Activated naive CD8-positive, alpha-beta T cell treated with anti-CD3 and anti-CD28 coated beads, Interleukin-2, amount 50 U/mL, for 24 hours (primary cell): ENCODE data around the gene NSF.
"Not testable (repeated sequence)": the region's sequence is repeated elsewhere in the genome, so short reads cannot be mapped to it uniquely, and the experiment has no call there.

ENCODE experiments used
- ATAC-seq: fragments of 150-1000 bp; cut with Tn5 transposase; one replicate; pipeline ENCODE4 v1.10.0; 2021
- DNase-seq: peaks from one replicate; pipeline ENCODE4 v3.0.0; 2021
- H3K27ac Mint-ChIP-seq: one replicate; pipeline ENCODE4 v1.8.0; 2021; ENCODE audit warnings: mild to moderate bottlenecking, mixed read lengths
- H3K27me3 Mint-ChIP-seq: one replicate; pipeline ENCODE4 v1.8.0; 2021; ENCODE audit warnings: mixed read lengths
- H3K36me3 Mint-ChIP-seq: one replicate; pipeline ENCODE4 v1.8.0; 2021; ENCODE audit warnings: low read depth, mixed read lengths
- H3K4me1 Mint-ChIP-seq: one replicate; pipeline ENCODE4 v1.8.0; 2021; ENCODE audit warnings: mixed read lengths
- H3K4me3 Mint-ChIP-seq: one replicate; pipeline ENCODE4 v1.8.0; 2021; ENCODE audit warnings: mild to moderate bottlenecking, moderate library complexity, mixed read lengths
- H3K9me3 Mint-ChIP-seq: one replicate; pipeline ENCODE4 v1.8.0; 2021; ENCODE audit warnings: mixed read lengths

The NSF gene

DNA sequence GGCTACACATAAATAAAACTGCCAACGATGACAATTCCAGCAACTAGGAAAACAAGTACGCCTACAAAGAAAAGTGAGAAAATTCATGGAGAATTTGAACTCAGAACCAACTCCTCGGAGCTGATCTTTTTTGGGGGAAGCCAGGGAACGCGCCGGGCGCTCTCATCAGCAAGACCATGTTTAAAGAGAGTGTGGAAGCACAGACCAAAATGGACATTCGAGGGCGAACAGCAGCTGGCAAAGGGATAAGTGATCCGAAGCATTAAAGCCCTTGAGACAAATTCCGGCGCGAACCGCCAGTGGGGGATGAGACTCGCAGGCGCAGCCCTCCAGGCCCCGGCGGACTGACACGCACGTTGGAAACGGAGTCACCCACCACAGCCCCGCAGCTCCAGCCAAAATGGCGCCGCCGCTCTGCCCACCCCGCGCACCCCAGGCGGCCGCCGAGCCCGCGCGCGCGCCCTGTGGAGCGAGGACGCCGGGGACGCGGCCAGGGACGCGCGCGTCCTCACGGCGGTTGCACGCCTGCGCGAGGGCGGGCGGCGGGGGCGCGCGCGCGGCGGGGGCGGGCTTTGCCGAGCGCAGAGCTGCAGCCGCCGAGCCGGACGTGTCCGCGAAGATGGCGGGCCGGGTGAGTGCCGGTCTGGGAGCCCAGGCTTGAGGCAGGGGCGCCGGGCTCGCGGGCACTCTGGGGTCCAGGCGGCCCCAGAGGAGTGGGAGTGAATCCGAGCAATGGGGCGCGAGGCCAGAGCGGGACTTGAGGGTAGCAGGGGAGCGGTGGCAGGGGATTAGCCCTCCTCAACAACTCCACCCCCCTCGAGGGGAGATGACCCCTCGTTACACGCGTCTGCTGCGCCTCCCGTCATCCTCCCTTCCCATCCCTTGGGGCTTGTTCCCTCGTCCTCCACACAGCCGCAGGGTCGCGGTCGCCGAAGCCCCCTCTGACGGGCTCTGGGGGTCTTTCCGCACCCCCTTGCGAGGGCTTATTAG lies at the start of gene NSF:
NSF (plus strand) TSS at position 513 of the 990 bp plus-strand sequence; CDS start at position 620, 107 bp downstream.
- not testable (repeated sequence) for H3K27ac Mint-ChIP-seq, H3K4me3 Mint-ChIP-seq, H3K9me3 Mint-ChIP-seq, DNase-seq, H3K27me3 Mint-ChIP-seq, H3K36me3 Mint-ChIP-seq, H3K4me1 Mint-ChIP-seq
- ATAC-seq, result peak; percentile 90

- not testable (repeated sequence) for ATAC-seq, H3K27me3 Mint-ChIP-seq, H3K27ac Mint-ChIP-seq, DNase-seq, H3K4me3 Mint-ChIP-seq, H3K4me1 Mint-ChIP-seq, H3K9me3 Mint-ChIP-seq, H3K36me3 Mint-ChIP-seq
Observed at GRCh38 chr17:46548607-46549006, 41.9 kb upstream of the NSF start.

GRCh38 chr17:46559155-46559554 lies 31.3 kb upstream of the NSF start:
- H3K27ac Mint-ChIP-seq, ATAC-seq, H3K27me3 Mint-ChIP-seq, H3K9me3 Mint-ChIP-seq, H3K36me3 Mint-ChIP-seq, DNase-seq, H3K4me3 Mint-ChIP-seq, H3K4me1 Mint-ChIP-seq: not testable (repeated sequence)

DNA sequence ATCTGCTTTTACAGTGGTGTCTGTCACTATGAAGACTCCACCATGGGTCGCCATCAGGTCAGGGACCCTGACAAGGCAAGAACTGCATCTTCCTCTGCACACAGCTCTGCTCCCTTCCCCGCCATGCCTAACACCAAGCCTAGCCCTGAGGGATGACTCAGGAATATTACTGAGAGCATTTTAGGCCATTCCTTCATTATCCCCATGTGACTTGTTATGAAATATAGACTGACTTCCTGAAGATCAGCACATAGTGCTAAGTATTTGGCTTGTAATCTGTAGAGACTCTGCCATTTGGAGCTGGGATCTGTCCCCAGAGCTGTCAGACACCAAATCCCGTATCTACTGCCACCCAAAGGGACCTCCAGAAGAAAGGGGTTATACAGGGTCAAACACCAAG lies 30.4 kb upstream of the NSF start:
- H3K27ac Mint-ChIP-seq, ATAC-seq, H3K36me3 Mint-ChIP-seq, H3K27me3 Mint-ChIP-seq, H3K9me3 Mint-ChIP-seq, H3K4me1 Mint-ChIP-seq, DNase-seq, H3K4me3 Mint-ChIP-seq: not testable (repeated sequence)

DNA sequence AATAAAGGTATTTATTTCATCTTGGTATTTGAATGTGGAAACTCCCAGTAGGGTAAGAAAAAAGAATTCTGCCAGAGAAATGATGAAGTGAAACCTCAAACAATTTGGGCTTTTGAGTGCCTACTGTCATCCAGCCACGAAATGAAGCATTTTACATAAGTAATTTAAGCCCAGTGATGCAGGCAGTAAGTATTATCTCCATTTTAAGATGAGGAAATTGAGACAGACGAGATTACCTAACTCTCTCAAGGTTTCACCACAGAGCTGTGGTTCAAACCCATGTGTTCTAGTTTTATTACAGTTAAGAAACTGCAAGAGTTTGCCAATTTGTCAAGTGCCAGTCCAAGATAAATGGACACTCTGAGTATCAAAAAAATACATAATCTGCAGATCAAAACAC lies 24.2 kb upstream of the NSF start:
- not testable (repeated sequence) for DNase-seq, H3K36me3 Mint-ChIP-seq, H3K4me3 Mint-ChIP-seq, H3K27ac Mint-ChIP-seq, H3K27me3 Mint-ChIP-seq, H3K4me1 Mint-ChIP-seq, H3K9me3 Mint-ChIP-seq
- ATAC-seq, result peak; percentile 46

- DNase-seq, H3K4me1 Mint-ChIP-seq, H3K27ac Mint-ChIP-seq, H3K9me3 Mint-ChIP-seq, ATAC-seq, H3K27me3 Mint-ChIP-seq, H3K4me3 Mint-ChIP-seq, H3K36me3 Mint-ChIP-seq: not testable (repeated sequence)
Observed at GRCh38 chr17:46566980-46567379, 23.5 kb upstream of the NSF start.

DNA sequence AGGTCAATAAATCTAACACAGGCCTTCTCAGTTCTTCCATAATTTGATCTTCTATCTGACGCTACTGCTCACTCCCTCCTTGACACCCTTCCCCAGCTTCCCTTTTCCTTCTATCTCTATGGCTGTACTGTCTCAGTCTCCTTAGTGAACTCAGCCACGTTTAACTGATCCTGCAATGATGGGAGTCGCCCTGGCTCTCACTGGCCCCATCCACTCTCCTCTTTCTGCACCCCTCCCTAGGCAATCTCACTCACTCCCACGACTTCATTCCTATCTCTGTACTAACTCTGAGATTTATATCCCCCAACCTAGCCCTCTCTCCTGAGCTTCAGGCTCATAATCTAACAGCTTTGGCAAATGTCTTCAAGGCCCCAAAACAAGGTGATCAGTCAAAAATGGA lies 18.7 kb upstream of the NSF start:
- not testable (repeated sequence) for H3K27me3 Mint-ChIP-seq, ATAC-seq, DNase-seq, H3K4me3 Mint-ChIP-seq, H3K36me3 Mint-ChIP-seq, H3K27ac Mint-ChIP-seq, H3K4me1 Mint-ChIP-seq, H3K9me3 Mint-ChIP-seq

DNA sequence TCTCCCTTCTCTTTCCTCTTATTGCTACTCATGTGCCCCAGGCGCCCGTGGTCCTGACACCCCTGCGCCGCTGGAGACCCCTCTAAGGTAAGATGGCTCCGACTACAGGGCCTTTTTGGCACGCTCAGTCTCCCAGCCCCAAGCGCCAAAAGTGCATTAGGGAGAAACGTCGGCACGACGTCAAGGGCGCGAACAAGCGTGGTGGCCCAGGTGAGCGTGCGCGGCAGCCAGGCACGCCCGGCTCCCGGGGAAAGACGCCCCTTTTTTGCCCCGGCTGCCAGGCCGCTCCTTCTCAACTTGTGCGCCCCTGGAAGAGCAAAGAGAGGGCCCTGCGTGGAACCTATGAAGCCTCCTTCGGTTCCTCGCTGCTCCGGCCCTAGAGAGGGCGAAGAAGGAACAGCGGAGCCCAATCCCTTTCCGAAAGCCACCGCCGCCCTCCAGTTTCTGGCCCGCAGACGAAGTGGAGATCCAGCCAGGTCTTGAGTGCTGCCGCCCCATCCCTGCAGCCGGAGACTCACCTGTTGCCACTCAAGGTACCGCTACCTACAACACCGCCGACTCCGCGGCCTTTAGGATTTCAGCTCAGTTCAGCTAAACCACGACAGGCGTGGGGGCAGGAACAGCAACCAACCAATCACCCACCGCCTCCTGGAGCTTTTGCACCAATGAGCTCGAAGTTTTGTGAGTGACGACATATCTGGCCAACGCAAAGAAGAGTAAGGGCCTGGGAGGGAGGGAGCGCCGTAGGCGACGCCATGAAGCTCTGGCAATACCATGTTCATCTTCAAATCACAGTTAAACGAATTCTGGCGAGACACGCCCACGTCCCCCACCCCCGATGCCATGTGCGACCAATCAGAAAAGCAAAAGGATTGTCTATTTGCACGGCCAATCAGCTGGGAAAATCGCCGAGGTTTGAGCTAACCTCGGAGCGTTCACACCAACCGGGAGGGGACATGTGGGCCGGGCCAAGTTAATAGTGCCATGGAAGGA lies 11.1 kb upstream of the NSF start, which contains the start of gene ARL17A:
ARL17A (minus strand) TSS at position 609 of the 993 bp plus-strand sequence. CDS start 3,369 bp downstream, outside the sequence.
- DNase-seq (peak; percentile 70), ATAC-seq (peak; percentile 95)
- not testable (repeated sequence) for H3K9me3 Mint-ChIP-seq, H3K27ac Mint-ChIP-seq, H3K36me3 Mint-ChIP-seq, H3K4me3 Mint-ChIP-seq, H3K4me1 Mint-ChIP-seq, H3K27me3 Mint-ChIP-seq

DNA sequence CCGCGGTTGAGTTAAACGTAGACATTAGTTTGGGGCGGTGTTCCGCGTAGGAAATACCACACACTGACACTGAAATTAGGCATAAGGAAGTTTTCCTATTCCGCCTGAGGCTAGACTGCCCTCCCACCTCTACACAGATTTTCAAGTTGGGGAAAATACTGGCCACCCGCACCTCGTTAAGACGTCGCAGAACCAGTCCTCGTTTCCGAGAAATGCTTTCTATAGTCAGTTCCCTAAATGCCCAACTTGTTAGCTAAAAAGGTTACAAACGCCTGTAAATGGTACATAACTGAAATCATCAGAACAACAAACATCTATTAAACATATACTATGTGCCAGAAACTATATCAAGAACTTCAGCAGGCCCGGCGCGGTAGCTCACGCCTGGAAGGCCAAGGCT lies 10.4 kb upstream of the NSF start:
- not testable (repeated sequence) for H3K4me3 Mint-ChIP-seq, H3K36me3 Mint-ChIP-seq, DNase-seq, H3K27ac Mint-ChIP-seq, ATAC-seq, H3K9me3 Mint-ChIP-seq, H3K27me3 Mint-ChIP-seq, H3K4me1 Mint-ChIP-seq

DNA sequence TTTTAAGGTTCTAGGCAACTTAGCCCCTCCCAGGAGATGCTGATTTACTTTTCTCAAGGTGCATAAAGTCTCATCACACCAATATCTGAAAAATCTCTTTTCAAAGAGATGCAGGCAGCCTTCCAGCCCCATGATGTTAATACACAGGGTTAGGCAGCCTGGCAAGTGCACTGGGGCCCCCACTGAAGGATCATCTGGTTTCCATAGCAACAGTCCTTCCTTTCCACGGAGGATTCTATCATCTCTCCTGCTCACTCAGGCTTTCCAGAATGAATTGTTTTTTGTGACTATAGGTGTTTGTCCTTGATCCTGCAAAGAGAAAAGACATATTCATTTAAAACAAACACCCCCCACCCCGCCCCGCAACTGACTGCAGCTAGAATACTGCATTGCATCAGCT lies 5.0 kb upstream of the NSF start:
- H3K9me3 Mint-ChIP-seq, H3K4me1 Mint-ChIP-seq, H3K36me3 Mint-ChIP-seq, H3K27me3 Mint-ChIP-seq, H3K4me3 Mint-ChIP-seq, DNase-seq, H3K27ac Mint-ChIP-seq, ATAC-seq: not testable (repeated sequence)

- not testable (repeated sequence) for H3K4me1 Mint-ChIP-seq, H3K9me3 Mint-ChIP-seq, DNase-seq, H3K27me3 Mint-ChIP-seq, H3K36me3 Mint-ChIP-seq, H3K4me3 Mint-ChIP-seq, H3K27ac Mint-ChIP-seq
- ATAC-seq, result peak; percentile 55
Observed at GRCh38 chr17:46591332-46591731, 863 bp downstream of the NSF start.

- peak; percentile 76 for ATAC-seq
- H3K4me1 Mint-ChIP-seq, H3K27me3 Mint-ChIP-seq, H3K9me3 Mint-ChIP-seq, H3K4me3 Mint-ChIP-seq, H3K27ac Mint-ChIP-seq, H3K36me3 Mint-ChIP-seq, DNase-seq: not testable (repeated sequence)
Observed at GRCh38 chr17:46598344-46598931, 8.0 kb downstream of the NSF start.

DNA sequence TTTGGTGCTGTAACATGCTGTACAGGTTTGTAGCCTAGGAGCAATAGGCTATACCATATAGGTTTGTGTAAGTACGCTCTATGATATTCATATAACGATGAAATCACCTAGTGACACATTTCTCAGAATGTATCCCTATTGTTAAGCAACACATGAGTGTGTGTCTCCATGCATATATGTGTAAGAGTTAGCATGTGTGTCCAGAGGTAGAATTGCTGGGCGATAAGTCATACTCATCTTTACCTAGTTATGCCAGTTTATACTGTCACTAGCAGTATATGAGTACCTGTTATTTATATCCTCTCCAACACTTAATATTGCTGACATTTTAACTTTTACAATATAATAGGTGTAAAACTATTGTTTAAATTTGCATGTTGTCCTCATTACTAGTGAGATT lies 10.3 kb downstream of the NSF start:
- not testable (repeated sequence) for DNase-seq, H3K4me3 Mint-ChIP-seq, H3K9me3 Mint-ChIP-seq, H3K36me3 Mint-ChIP-seq, ATAC-seq, H3K4me1 Mint-ChIP-seq, H3K27ac Mint-ChIP-seq, H3K27me3 Mint-ChIP-seq

DNA sequence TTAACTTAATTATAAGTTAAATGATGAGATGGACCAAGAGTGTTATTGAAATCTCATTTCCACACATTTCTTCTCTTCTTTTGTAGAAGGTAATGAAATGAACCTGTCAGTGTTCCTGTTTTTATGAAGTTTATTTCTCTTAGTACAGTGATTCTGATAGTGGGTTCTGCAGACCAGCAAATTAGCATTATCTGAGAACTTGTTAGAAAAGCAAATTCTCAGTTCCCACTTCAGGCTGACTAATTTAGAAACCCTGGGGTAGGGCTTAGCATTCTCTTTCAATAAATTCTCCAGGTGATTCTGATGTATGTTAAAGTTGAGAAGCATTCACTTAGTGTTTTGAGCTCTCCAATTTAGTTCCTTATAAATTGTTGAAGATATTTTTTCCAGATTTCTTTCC lies 12.7 kb downstream of the NSF start:
- H3K27me3 Mint-ChIP-seq, H3K9me3 Mint-ChIP-seq, H3K4me1 Mint-ChIP-seq, H3K36me3 Mint-ChIP-seq, DNase-seq, H3K4me3 Mint-ChIP-seq, H3K27ac Mint-ChIP-seq: not testable (repeated sequence)
- peak; percentile 80 for ATAC-seq
